NOMO-1 treated with DMSO at 0.1 percent for 48 hours (cell line): ENCODE measurements around the gene SLC22A3.
"Not testable (repeated sequence)": the region's sequence is repeated elsewhere in the genome, so short reads cannot be mapped to it uniquely, and the experiment has no call there.

Experiments
- DNase-seq: peaks from one replicate; lab custom pipeline; 2025; ENCODE audit not compliant: unreplicated experiment; lab: John Stamatoyannopoulos, UW

Gene SLC22A3

DNA sequence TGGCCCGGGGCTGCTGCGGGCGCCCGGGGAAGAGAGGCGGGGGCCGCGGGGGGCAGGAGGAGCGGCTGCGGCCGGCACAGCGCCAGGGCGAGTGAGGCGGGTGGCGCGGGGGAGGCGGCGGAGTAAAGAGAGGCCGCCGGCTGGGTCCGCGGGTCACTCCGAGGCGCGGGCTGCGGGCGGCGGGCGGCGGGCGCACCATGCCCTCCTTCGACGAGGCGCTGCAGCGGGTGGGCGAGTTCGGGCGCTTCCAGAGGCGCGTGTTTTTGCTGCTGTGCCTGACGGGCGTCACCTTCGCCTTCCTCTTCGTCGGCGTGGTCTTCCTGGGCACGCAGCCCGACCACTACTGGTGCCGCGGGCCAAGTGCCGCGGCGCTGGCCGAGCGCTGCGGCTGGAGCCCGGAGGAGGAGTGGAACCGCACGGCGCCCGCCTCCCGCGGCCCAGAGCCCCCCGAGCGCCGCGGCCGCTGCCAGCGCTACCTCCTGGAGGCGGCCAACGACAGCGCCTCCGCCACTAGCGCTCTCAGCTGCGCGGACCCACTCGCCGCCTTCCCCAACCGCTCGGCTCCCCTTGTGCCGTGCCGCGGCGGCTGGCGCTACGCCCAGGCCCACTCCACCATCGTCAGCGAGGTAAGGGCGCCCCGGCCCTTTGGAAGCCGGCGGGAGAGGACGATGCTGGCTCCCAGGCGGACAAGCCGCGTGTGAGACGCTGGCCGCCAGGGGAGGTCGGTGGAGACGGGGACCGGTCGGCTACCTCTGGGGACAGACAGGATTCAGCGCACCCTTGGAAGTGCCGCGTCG lies at the start of gene SLC22A3:
Gene SLC22A3 (plus strand): TSS at position 156 of the 797 bp plus-strand sequence. CDS start 42 bp downstream, at position 198.
- DNase-seq, result no peak

DNA sequence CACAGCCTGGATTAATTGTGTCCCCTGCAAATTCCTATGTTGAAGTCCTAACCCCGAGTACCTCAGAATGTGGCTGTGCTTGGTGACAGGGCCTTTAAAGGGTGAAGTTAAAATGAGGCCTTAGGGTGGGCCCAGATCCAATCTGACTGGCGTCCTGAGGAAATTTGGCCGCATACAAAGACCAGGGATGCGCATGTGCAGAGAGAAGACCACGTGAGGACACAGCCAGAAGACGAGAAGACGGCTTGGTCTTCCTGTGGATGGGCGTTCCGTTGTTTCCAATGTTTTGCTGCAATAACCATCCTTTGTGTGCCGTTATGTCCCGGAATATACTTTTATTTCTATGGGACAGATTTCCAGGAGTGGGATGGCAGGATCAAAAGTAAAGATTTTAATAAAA lies 48.6 kb upstream of the SLC22A3 start:
- no peak for DNase-seq

DNA sequence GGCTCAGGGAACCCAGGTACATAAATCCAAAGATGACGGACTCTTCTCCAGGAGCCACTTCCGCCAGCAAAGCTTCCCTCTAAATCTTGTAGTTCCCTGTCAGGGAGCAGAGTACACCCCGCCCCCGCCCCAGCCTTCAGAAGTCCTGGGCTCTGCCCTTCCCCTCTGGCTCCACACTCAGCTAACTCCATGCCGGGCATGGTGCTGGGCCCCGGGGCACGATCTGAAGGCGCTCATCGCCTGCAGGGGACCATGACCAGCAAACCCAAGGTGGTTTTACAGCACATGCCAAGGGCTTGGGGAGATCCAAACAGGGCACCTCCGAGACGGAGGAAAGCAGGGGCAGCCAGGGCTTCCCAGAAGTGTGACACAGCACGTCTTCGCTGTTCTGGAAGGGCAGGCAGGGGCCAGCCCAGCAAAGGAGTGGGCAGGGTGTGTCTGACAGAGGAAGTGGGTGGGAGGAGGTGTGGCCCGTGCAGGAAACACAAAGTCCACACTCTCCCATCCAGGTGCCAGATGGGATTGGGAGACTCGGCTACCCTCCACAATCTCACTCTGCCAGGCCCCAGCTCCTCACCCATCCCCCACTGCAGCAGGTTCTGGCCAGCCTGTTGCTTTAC lies 48.0 kb upstream of the SLC22A3 start:
- DNase-seq, result no peak

DNA sequence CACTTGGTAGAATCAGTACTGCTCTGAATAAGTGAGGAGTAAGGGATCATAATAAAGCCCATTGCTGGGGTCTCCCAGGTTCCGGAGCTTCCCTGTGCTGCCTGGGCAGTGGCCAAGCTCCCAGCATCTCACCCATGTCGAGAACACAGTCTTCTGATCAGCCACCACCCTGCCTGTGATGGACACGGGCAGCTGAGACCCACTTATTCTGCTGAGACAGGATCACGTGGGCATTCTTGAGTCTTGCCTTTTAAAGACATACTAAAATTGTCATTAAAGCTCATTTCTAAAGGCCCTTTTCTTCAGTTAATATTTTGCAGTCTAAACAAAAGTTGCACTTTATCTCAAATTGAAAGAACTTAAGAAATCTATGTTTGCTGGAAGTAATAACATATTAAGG lies 46.8 kb upstream of the SLC22A3 start:
- no peak for DNase-seq

GRCh38 chr6:160302431-160303082 lies 45.6 kb upstream of the SLC22A3 start:
- not testable (repeated sequence) for DNase-seq

DNA sequence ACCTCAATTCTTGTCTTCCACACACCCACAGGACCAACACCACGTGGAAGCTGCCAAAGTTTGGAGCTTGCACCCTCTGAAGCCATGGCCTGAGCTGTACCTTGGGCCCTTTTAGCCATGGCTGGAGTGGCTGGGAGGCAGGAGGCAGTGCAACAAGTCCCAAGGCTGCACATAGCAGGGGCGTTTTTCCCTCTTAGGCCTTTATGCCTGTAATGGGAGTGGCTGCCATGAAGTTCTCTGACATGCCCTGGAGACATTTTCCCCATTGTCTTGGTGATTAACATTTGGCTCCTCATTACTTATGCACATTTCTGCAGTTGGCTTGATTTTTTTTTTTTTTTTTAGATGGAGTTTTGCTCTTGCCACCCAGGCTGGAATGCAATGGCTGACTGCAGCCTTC lies 44.4 kb upstream of the SLC22A3 start:
- DNase-seq, result no peak

- DNase-seq, result no peak
These were observed 42.1 kb upstream of the SLC22A3 start for GRCh38 chr6:160305926-160306713.

DNA sequence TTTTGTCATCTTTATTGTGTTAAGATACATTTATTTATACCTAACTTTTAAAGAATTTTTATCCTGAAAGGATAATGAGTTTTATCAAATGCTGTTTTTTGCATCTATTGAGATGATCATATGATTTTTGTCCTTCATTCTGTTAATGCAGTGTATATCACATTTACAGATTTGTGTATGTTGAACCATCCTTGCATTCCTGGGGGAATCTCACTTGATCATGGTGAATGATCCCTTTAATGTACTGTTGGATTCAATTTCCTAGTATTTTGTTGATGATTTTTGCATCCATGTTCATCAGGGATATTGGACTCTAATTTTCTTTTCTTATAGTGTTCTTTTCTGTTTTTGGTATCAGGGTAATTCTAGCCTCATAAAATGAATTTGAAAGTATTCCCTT lies 38.5 kb upstream of the SLC22A3 start:
- DNase-seq, result no peak

- no peak for DNase-seq
These were observed 35.3 kb upstream of the SLC22A3 start for GRCh38 chr6:160312900-160313299.

DNA sequence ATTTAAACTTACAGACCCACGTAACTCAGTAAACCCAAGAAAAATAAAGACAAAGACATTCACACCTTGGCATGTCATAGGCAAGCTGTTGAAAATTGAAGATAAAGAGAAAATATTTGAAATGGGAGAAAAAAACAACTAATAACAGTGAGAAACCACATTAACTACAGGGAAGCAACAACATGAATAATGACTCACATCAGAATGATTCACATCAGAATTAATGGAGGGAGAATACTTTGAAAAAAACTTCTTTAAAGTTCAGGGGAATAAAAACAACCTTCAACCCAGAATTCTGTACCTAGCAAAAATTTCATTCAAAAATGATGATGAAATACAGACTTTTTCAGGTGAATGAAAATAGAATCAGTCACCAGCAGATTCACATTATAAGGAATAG lies 32.9 kb upstream of the SLC22A3 start:
- DNase-seq, result no peak

GRCh38 chr6:160316261-160316660 lies 31.9 kb upstream of the SLC22A3 start:
- no peak for DNase-seq

- no peak for DNase-seq
These were observed 28.9 kb upstream of the SLC22A3 start for GRCh38 chr6:160319246-160319645.

DNA sequence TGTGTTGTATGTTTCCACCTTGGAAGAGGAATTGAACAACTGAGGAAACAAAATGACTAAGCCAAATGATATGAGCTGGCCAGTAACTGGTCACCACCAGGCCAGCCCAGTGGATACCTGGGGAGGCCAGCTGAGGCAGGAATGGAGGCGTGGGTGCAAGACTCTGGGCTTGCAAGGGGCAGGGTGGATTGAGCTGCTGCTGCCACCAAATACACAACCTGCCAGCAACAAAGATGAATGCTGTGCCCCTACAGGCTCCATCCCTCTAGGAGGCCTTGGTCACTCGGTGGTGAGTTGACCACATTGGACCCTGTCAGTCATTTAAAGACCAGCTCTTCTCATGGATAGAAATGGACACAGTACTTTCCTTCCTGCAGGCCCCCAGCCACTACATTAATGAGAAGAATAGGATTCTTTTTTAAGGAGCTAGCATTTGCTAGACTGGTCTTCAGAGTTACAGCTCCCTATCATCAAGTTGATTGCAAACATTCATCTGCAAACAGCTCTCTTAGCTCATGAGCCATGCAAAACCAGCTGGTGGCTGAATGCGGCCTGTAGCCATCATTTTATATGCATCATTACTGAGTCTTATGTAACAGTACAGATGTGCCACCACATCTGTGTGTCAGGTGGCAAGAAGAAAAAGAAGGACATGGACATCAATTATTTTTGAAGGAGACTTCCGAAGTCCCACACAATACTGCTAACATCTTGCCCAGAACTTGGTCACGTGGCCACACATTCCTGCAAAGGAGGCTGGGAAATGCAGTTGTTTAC lies 26.3 kb upstream of the SLC22A3 start:
- no peak for DNase-seq

GRCh38 chr6:160327981-160328380 lies 20.2 kb upstream of the SLC22A3 start:
- DNase-seq, result no peak

- no peak for DNase-seq
These were observed 19.7 kb upstream of the SLC22A3 start for GRCh38 chr6:160328447-160328846.

DNA sequence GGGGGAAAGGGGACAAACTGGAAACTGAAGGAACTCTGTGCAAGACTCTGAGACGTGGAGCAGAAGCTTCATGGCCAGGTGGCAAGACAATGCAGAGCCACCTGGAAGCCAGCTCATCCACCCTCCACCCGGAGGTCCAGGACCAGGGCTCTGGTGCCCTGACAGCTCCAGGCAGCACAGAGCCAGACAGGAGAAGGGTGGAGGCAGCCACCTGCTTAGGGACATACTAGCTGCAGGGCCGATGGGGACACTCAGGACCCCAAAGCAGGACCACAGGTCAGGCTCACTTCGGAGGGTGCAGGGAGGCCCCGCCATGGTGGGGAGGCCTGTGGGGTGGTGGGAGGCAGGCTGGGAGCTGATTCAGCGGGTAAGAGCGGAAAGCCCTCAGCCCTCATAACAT lies 19.0 kb upstream of the SLC22A3 start:
- DNase-seq, result no peak

GRCh38 chr6:160330619-160331018 lies 17.6 kb upstream of the SLC22A3 start:
- DNase-seq, result no peak

- no peak for DNase-seq
These were observed 17.0 kb upstream of the SLC22A3 start for GRCh38 chr6:160331204-160331603.

DNA sequence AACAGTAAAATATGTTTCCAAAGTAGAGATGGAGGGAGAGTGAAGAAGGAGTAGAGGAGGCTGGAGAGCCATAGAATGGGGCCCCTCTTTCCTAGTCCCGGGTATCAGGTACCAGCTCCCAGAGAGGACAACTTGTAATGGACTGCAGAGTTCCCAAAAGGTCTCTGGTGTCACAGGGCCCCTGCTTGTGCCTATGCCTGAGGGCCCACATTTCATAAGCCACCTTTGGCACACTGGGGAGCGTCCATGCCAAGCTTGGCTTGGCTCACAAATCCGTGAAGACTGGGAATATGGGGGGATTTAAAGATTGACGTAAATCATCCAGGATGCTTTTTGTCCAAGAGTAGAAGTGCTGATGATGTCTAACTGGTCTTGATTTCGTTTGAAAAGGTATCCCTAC lies 16.4 kb upstream of the SLC22A3 start:
- DNase-seq, result no peak

- DNase-seq, result no peak
These were observed 15.1 kb upstream of the SLC22A3 start for GRCh38 chr6:160333101-160333500.

GRCh38 chr6:160333841-160334240 lies 14.3 kb upstream of the SLC22A3 start:
- DNase-seq, result no peak
